Testis (tissue), 3 donors: Measurements from ENCODE around the gene RIPOR3. TPM values are rescaled to one million over a fixed set of nuclear protein-coding genes. Genes with fewer than 3 reads are reported as not detected.

Experiments
- DNase-seq: peaks from one replicate; pipeline ENCODE4 v3.0.0-alpha.2; 2019
- H3K27ac ChIP-seq, 2 donors: fragments of 200-600 bp; sonication (generic); one replicate each; pipeline ENCODE4 v1.5.1; 2019
- H3K27me3 ChIP-seq: fragments of 200-600 bp; sonication (generic); one replicate; pipeline ENCODE4 v1.5.1; 2019
- H3K36me3 ChIP-seq: fragments of 200-600 bp; sonication (generic); one replicate; pipeline ENCODE4 v1.5.1; 2017; ENCODE audit warnings: low read depth; ENCODE audit errors: missing control alignments
- H3K4me1 ChIP-seq: fragments of 200-600 bp; sonication (generic); one replicate; pipeline ENCODE4 v1.5.1; 2019
- H3K4me3 ChIP-seq, 2 donors: fragments of 200-600 bp; sonication (generic); one replicate each; pipeline ENCODE4 v1.5.1; 2017 to 2019
- H3K9me3 ChIP-seq: fragments of 200-600 bp; sonication (generic); one replicate; pipeline ENCODE4 v1.5.1; 2017
- CTCF ChIP-seq, 3 experiments: fragments of 450-650 bp in 2 of 3; fragments of 200-600 bp in 1 of 3; sonication (generic) in 1 of 3; IDR thresholded peaks; one replicate each; pipeline ENCODE4 v1.5.1; 2016 to 2019; ENCODE audit warnings: antibody characterized with exemption in 3 of 3, mild to moderate bottlenecking in 2 of 3, moderate library complexity in 1 of 3
- POLR2A ChIP-seq: fragments of 450-650 bp; IDR thresholded peaks from one replicate; pipeline ENCODE4 v1.6.1; 2017; ENCODE audit warnings: antibody characterized with exemption, mild to moderate bottlenecking, moderate library complexity
- WGBS, 2 donors: methylation state at CpG; one replicate each; pipeline ENCODE4 v1.1.5; 2018; 5-methylcytosine and 5-hydroxymethylcytosine counted together
- intact Hi-C: fragments of 100-400 bp; cut with DNase I; formaldehyde crosslinking; loops from one replicate; pipeline ENCODE4 v1.15.1; 2023; ENCODE audit warnings: low total_unique reads
- polyA plus RNA-seq: library from polyadenylated mRNA; stranded (reverse); fragments of 350-450 nt; fragmentation: Illumina TruSeq; extraction: RNeasy Lipid Tissue Mini Kit (QIAGEN cat#74804); gene quantifications from one replicate; pipeline ENCODE4 v1.2.3, GENCODE V29; 2014; ENCODE audit warnings: low read depth, low replicate concordance; ENCODE audit not compliant: insufficient read depth
- total RNA-seq, 2 donors: library from RNA; depleted of rRNA; stranded (reverse); fragments of >200 nt; gene quantifications; one replicate each; pipeline ENCODE4 v1.2.3, GENCODE V29; 2016

Gene RIPOR3
- total and polyA plus RNA-seq, 3 donors from 2014 or later: 11.3 to 26.9 (median 22.1) TPM

GRCh38 chr20:50668326-50668725 is 23.0 kb downstream of the RIPOR3 start:
- H3K27ac ChIP-seq: no peak overlapping the region
- no peaks in the 10 kb centered on the region for H3K27me3 ChIP-seq
- DNase-seq: no peak
- no peak overlapping the region for H3K4me3 ChIP-seq
- H3K9me3 ChIP-seq: no peaks in the 10 kb centered on the region
- TF ChIP-seq CTCF (IDR thresholded peaks at IDR 0.05) (no peak), POLR2A (no peak)
- H3K36me3 ChIP-seq: no peaks in the 10 kb centered on the region
- H3K4me1 ChIP-seq: peaks cover 2% of the 10 kb centered on the region
- intact Hi-C loops: no loop called here
- 83 to 95% methylated on average over 3 to 6 of the region's 6 CpGs for WGBS, 2 donors

GRCh38 chr20:50666709-50667298 is 24.5 kb downstream of the RIPOR3 start:
- Histone ChIP-seq H3K9me3 (no peaks in the 10 kb centered on the region), H3K27me3 (no peaks in the 10 kb centered on the region), H3K4me1 (peaks cover 10% of the 10 kb centered on the region), H3K27ac (no peak overlapping the region), H3K4me3 (no peak overlapping the region), H3K36me3 (no peaks in the 10 kb centered on the region)
- DNase-seq: no peak
- 74 to 77% methylated on average over 9 of the region's 9 CpGs for WGBS, 2 donors
- TF ChIP-seq POLR2A (no peak), CTCF (IDR thresholded peaks at IDR 0.05) (no peak)
- intact Hi-C loops: no loop called here

- DNase-seq: no peak
- TF ChIP-seq CTCF (IDR thresholded peaks at IDR 0.05): no peak
- no peak for TF ChIP-seq POLR2A
- peaks cover 35% of the 10 kb centered on the region for H3K4me1 ChIP-seq
- no peaks in the 10 kb centered on the region for H3K27me3 ChIP-seq
- 82 to 90% methylated on average over 11 of the region's 11 CpGs for WGBS, 2 donors
- H3K9me3 ChIP-seq: no peaks in the 10 kb centered on the region
- no peak overlapping the region for H3K27ac ChIP-seq
- no peaks in the 10 kb centered on the region for H3K36me3 ChIP-seq
- no peak overlapping the region for H3K4me3 ChIP-seq
- intact Hi-C loops: no loop called here
Measured at GRCh38 chr20:50664254-50664653, 27.1 kb downstream of the RIPOR3 start.

GRCh38 chr20:50663095-50663821 is 28.1 kb downstream of the RIPOR3 start:
- no peaks in the 10 kb centered on the region for H3K36me3 ChIP-seq
- H3K9me3 ChIP-seq: no peaks in the 10 kb centered on the region
- DNase-seq: peak; percentile 62
- H3K27ac ChIP-seq: peak overlapping the region in 1 of 2 donors; percentile 36
- TF ChIP-seq POLR2A (no peak), CTCF (IDR thresholded peaks at IDR 0.05) (peak in 1 of 3 experiments; percentile 27)
- intact Hi-C loops: no loop called here
- peaks cover 44% of the 10 kb centered on the region for H3K4me1 ChIP-seq
- no peak overlapping the region for H3K4me3 ChIP-seq
- WGBS, 2 donors: 63 to 87% methylated on average over 10 of the region's 10 CpGs
- H3K27me3 ChIP-seq: no peaks in the 10 kb centered on the region
